Posterior cingulate gyrus (tissue), 11 donors: ENCODE data around the gene LBX1.

Experiments used
- DNase-seq, 10 donors: peaks; one replicate each; pipeline versions ENCODE4 v3.0.0 to v3.0.0-alpha.2; 2020 to 2021; ENCODE audit warnings: mixed read lengths in 3 of 10
- intact Hi-C: fragments of 100-400 bp; cut with DNase I; formaldehyde crosslinking; loops from one replicate; pipeline ENCODE4 v1.15.1; 2023

LBX1 gene

GRCh38 chr10:101229266-101230182, at the start of gene LBX1:
Gene LBX1, minus strand, starts transcription at chr10:101229463. Its CDS starts 648 bp downstream, at chr10:101228815.
- intact Hi-C loops, result no loop called here
- no peak for DNase-seq

- peak in 1 of 10 donors; percentile 39 for DNase-seq
- intact Hi-C loops, result no loop called here
Observed at GRCh38 chr10:101273741-101274140, 44.5 kb upstream of the LBX1 start.

GRCh38 chr10:101273330-101273729, 44.1 kb upstream of the LBX1 start:
- intact Hi-C loops, result no loop called here
- peak in 1 of 10 donors; percentile 22 for DNase-seq

- intact Hi-C loops, result loop anchor here (1.0 kb wide), 1 partner anchor 170 kb away; no protein-coding TSS in a partner anchor
- DNase-seq, result peak; percentile 36 to 95 (median 70)
Observed at GRCh38 chr10:101272229-101272868, 43.1 kb upstream of the LBX1 start.

DNA sequence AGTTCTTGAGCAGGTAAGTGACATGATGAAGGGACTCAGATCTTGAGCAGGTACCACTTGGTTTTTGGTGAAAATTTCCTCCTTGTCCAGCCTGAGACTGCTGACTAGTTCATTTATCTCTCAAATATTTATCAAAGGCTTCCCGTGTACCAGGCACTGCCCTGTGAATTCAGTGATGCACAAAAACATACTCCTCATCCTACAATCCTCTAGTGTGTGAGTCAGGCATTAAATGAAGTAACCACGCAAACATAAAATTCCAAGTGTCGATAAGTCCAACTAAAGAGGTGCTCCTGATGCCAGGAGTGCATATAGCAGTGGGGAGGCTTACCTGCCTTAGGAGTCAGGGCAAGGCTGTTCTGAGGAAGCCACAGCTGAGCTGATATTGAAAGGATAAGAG, 41.5 kb upstream of the LBX1 start:
- intact Hi-C loops, result no loop called here

GRCh38 chr10:101267776-101268175, 38.5 kb upstream of the LBX1 start:
- intact Hi-C loops, result no loop called here
- DNase-seq, result peak in 1 of 10 donors; percentile 13

More for the DNA sequence above, 41.5 kb upstream of the LBX1 start:
- no peak for DNase-seq

GRCh38 chr10:101267290-101267680, 38.0 kb upstream of the LBX1 start:
- intact Hi-C loops, result no loop called here
- peak in 2 of 10 donors; percentile 15 to 39 for DNase-seq

GRCh38 chr10:101266381-101267289, 37.4 kb upstream of the LBX1 start:
- DNase-seq, result peak in 2 of 10 donors; percentile 59 to 66
- intact Hi-C loops, result no loop called here

- intact Hi-C loops, result no loop called here
- DNase-seq, result peak in 2 of 10 donors; percentile 29 to 30
Observed at GRCh38 chr10:101263150-101263752, 34.0 kb upstream of the LBX1 start.

- intact Hi-C loops, result no loop called here
- peak in 2 of 10 donors; percentile 33 to 78 for DNase-seq
Observed at GRCh38 chr10:101262147-101262546, 32.9 kb upstream of the LBX1 start.

DNA sequence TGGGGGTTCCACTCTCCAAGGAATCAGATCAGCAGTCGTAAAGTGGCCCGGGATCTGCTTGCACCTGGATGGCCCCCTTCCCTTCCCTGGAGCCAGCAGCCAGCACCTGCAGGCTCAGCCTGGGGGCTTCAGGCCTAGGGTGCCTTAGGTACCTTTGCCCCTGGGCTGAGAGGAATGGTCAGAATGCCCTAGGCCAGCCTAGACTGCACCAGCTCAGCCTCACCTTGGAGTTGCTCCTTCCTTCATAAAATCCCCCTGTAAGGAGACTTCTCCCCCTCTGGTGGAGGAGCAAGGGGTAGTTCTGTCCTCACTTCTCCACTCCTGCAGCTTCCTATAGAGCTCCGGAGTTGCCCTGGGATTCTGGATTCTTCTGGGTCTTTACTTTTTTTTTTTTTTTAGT, 32.4 kb upstream of the LBX1 start:
- peak in 1 of 10 donors; percentile 23 for DNase-seq
- intact Hi-C loops, result no loop called here

DNA sequence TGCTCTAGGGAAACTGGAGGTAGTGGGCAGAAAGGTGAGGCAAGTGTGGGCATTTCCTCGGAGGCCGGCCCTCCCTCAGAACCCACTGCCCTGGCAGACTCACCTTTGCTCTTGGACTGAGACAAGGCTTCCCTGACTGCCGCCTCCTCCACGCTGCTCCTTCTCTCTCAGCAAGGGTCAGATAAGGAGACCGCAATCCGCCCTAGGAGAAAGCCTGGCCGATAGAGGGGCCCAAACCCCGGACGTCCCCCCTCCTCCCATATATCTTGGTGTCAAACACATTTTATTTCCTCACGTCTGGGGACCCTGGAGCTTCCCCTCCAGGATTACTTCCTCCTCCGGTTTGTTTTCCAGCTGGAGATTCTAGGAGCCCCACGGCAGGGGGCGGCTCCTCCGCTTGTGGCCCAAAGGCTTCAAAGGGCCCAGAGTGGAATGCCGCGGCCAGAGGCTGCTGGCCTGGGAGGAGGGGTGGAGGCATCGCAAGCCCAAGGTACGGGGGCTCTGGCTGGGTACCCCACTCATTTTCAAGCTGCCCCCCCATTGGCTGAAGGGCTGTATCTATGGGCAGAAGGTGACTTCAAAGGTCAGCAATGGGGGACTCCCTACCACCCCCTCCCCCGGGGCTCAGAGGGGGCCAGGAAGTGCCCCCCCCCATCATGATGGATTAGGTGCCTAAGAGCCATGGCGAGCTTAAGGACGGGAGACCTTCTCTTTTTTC, 31.7 kb upstream of the LBX1 start:
- intact Hi-C loops, result no loop called here
- DNase-seq, result peak in 1 of 10 donors; percentile 75

DNA sequence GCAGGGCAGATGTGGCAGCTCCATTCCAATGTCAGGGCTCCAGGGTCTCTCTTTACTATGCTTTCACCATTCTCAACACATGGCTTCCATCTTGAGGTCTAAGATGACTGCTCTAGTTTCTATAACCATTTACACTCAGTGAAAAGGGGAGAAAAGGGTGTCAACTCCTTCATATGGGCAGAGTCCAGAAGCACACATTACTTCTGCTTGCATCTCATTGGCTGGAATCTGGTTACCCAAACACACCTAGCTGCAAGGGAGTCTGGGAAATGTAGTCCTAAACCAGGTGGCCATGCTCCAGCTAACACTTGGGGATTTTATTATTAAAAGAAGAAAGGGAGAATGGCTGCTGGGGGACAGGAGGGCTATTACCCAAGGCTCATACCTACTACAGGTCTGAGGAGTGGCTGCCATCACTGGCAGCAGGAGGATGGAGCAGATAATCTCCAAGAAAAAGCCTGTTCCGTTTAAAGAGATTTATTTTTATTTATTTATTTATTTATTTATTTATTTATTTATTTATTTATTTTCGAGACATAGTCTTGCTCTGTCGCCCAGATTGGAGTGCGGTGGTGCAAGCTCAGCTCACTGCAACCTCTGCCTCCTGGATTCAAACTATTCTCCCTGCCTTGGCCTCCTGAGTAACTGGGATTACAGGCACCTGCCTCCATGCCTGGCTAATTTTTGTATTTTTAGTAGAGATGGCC, 29.1 kb upstream of the LBX1 start:
- intact Hi-C loops, result no loop called here
- DNase-seq, result peak in 2 of 10 donors; percentile 22 to 29

DNA sequence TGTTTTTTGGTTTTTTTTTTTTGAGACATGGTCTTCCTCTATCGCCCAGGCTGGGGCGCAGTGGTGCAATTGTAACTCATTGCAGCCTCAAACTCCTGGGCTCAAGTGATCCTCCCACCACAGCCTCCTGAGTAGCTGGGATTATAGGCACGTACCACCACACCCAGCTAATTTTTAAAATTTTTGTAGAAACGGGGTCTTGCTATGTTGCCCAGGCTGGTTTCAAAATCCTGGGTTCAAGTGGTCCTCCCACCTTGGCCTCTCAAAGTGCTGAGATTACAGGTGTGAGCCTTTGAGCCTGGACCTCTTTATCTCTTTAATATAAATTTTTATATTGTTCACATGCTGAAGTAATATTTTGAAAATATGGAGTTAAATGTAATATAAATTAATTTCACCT, 28.2 kb upstream of the LBX1 start:
- intact Hi-C loops, result no loop called here

DNA sequence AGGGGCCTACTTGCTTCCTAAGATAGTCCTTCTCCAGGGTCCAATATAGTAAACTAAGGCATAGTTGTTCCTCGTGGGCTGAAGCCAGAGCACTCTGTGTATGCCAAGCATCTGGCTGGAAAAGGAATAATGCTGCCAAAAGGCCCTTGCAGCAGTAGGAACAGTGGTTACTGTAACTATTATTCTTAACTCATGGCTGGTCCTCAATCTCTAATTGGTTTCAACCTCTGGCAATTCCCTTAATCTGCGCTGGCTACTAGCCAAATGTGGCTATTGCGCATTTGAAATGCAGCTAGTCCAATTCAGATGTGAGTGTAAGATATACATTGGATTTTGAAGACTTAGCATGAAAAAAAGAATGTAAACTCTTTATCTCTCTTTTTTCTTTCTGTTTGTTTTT, 27.8 kb upstream of the LBX1 start:
- intact Hi-C loops, result no loop called here
- DNase-seq, result peak in 1 of 10 donors; percentile 26

More for the DNA sequence above, 28.2 kb upstream of the LBX1 start:
- DNase-seq, result no peak

DNA sequence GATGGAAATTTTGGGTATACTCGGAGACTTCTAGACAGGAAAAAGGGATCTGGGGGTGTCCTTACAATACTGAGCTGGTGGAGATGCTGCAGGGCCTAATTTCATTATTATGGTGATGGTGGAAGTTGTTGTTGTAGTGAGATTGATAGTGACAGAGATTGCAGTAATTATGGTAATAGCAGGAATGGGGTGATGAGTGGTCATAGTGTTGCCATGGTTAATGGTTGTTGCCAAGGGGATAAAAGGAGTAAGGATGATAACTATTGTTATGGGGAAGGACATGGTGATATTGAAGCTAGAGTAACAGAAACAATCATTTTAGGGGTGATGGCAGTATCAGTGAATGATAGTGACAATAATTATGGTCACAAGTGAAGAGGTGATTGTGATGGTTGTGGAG, 27.1 kb upstream of the LBX1 start:
- intact Hi-C loops, result no loop called here
- no peak for DNase-seq

- intact Hi-C loops, result no loop called here
- DNase-seq, result peak in 1 of 10 donors; percentile 19
Observed at GRCh38 chr10:101250136-101250535, 20.9 kb upstream of the LBX1 start.

GRCh38 chr10:101249171-101249581, 19.9 kb upstream of the LBX1 start:
- intact Hi-C loops, result no loop called here
- DNase-seq, result peak in 1 of 10 donors; percentile 28

- intact Hi-C loops, result no loop called here
- no peak for DNase-seq
Observed at GRCh38 chr10:101246639-101247038, 17.4 kb upstream of the LBX1 start.
